Measurements from ENCODE around the gene NELFE. TPM values are rescaled to one million over a fixed set of nuclear protein-coding genes. Genes with fewer than 3 reads are reported as not detected.
A peak's percentile ranks its signal among the peaks of the same experiment; 100 is the strongest.

The NELFE gene
- total and polyA plus RNA-seq, 2 of the 13 experiments (the other 11 are each of a cell fraction or from before 2014, with no cell fraction given): 51.3 to 69.8 TPM

- TF ChIP-seq ZNF768 (CRISPR knock-in tag; IDR thresholded peaks at IDR 0.05) (no peak), CEBPG (CRISPR knock-in tag; IDR thresholded peaks at IDR 0.05) (no peak), NR2F2 (IDR thresholded peaks at IDR 0.05; ENCODE audit: borderline replicate concordance, low read depth) (0 out of 2 replicates have a peak, but pooled peaks have one; percentile 25), NONO (IDR thresholded peaks at IDR 0.05) (no peak), NONO (CRISPR knock-in tag; conservative IDR thresholded peaks at IDR 0.05) (no peak), PPARG (CRISPR knock-in tag; conservative IDR thresholded peaks at IDR 0.05) (peak; percentile 53; the same call in 1 of the 2 replicates), BATF2 (CRISPR knock-in tag; IDR thresholded peaks at IDR 0.05) (no peak), SMAD3 (CRISPR knock-in tag; IDR thresholded peaks at IDR 0.05) (peak; percentile 43; the same call in 1 of the 2 replicates), SIX4 (CRISPR knock-in tag; IDR thresholded peaks at IDR 0.05) (0 out of 2 replicates have a peak, but pooled peaks have one; percentile 23), RORA (CRISPR knock-in tag; IDR thresholded peaks at IDR 0.05) (no peak), CCDC6 (CRISPR knock-in tag; IDR thresholded peaks at IDR 0.05) (no peak), FOXM1 (CRISPR knock-in tag; IDR thresholded peaks at IDR 0.05) (no peak), CAMTA2 (CRISPR knock-in tag; IDR thresholded peaks at IDR 0.05; ENCODE audit: borderline replicate concordance) (no peak), JUNB (CRISPR knock-in tag; IDR thresholded peaks at IDR 0.05; ENCODE audit: borderline replicate concordance) (no peak), KDM5A (IDR thresholded peaks at IDR 0.05; ENCODE audit: borderline replicate concordance, low read length) (no peak), JUND (CRISPR knock-in tag; IDR thresholded peaks at IDR 0.05) (no peak), TEAD3 (CRISPR knock-in tag; optimal IDR thresholded peaks at IDR 0.05; ENCODE audit: borderline replicate concordance) (peak; percentile 53), KDM3A (CRISPR knock-in tag; IDR thresholded peaks at IDR 0.05; ENCODE audit: low read depth) (no peak), MBD4 (IDR thresholded peaks at IDR 0.05; ENCODE audit: borderline replicate concordance, low read length) (no peak; the same call in 1 of the 2 replicates), PAWR (CRISPR knock-in tag; IDR thresholded peaks at IDR 0.05; ENCODE audit: borderline replicate concordance) (no peak), FOXK2 (IDR thresholded peaks at IDR 0.05) (no peak), KLF11 (CRISPR knock-in tag; IDR thresholded peaks at IDR 0.05) (no peak), TCF12 (IDR thresholded peaks at IDR 0.05) (no peak), TCF12 (CRISPR knock-in tag; IDR thresholded peaks at IDR 0.05) (no peak), RFX5 (IDR thresholded peaks at IDR 0.05; ENCODE audit: low read depth, low read length) (no peak), NRL (CRISPR knock-in tag; IDR thresholded peaks at IDR 0.05; ENCODE audit: borderline replicate concordance) (no peak), ZNF292 (CRISPR knock-in tag; IDR thresholded peaks at IDR 0.05; ENCODE audit: borderline replicate concordance, low read depth) (no peak), FLYWCH1 (CRISPR knock-in tag; IDR thresholded peaks at IDR 0.05) (no peak)
- TF ChIP-seq, protein P1, sequence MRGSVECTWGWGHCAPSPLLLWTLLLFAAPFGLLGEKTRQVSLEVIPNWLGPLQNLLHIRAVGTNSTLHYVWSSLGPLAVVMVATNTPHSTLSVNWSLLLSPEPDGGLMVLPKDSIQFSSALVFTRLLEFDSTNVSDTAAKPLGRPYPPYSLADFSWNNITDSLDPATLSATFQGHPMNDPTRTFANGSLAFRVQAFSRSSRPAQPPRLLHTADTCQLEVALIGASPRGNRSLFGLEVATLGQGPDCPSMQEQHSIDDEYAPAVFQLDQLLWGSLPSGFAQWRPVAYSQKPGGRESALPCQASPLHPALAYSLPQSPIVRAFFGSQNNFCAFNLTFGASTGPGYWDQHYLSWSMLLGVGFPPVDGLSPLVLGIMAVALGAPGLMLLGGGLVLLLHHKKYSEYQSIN (CRISPR knock-in tag; IDR thresholded peaks at IDR 0.05; ENCODE audit: borderline replicate concordance): no peak
- TF ChIP-seq, protein P2, sequence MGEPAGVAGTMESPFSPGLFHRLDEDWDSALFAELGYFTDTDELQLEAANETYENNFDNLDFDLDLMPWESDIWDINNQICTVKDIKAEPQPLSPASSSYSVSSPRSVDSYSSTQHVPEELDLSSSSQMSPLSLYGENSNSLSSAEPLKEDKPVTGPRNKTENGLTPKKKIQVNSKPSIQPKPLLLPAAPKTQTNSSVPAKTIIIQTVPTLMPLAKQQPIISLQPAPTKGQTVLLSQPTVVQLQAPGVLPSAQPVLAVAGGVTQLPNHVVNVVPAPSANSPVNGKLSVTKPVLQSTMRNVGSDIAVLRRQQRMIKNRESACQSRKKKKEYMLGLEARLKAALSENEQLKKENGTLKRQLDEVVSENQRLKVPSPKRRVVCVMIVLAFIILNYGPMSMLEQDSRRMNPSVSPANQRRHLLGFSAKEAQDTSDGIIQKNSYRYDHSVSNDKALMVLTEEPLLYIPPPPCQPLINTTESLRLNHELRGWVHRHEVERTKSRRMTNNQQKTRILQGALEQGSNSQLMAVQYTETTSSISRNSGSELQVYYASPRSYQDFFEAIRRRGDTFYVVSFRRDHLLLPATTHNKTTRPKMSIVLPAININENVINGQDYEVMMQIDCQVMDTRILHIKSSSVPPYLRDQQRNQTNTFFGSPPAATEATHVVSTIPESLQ (CRISPR knock-in tag; conservative IDR thresholded peaks at IDR 0.05): no peak
Observed at GRCh38 chr6:31952140-31952805, 6.5 kb downstream of the NELFE start (continued).
